K562 (cell line): Measurements from ENCODE around the gene ERMARD. TPM values are rescaled to one million over a fixed set of nuclear protein-coding genes. Genes with fewer than 3 reads are reported as not detected.

Experiments
- ATAC-seq: fragments of 200-7000 bp; cut with Tn5 transposase; 3 replicates; pipeline ENCODE4 v1.9.1; 2020; ENCODE audit warnings: moderate library complexity
- BruUV-seq: library from RNA; stranded (reverse); fragments of 400-500 nt; replicated peaks from 2 replicates; lab custom pipeline; 2021; lab: Mats Ljungman, UMichigan
- CTCF ChIA-PET: fragments of 300-600 bp; formaldehyde crosslinking; extraction: SDS; loops from one replicate; lab custom pipeline; 2021; ENCODE audit warnings: low intra/inter-chr PET ratio; lab: Yijun Ruan, JAX
- POLR2A ChIA-PET: fragments of 300-600, 350-650 bp; sonication (Branson Sonifier 250); formaldehyde crosslinking; extraction: SDS; loops from one replicate; lab custom pipeline; 2021; ENCODE audit warnings: antibody characterized with exemption, inconsistent platforms; lab: Yijun Ruan, JAX
- DNase-seq, 4 experiments: peaks; one replicate each; pipeline versions ENCODE4 v3.0.0 to v3.0.0-alpha.2; 2011 to 2018; ENCODE audit warnings: low spot score in 3 of 4, mixed read lengths in 3 of 4; ENCODE audit errors: extremely low read depth in 1 of 4
- FAIRE-seq: peaks from 2 replicates; lab custom pipeline; 2011; peaks lifted over from hg19 to GRCh38; lab: Jason Lieb, UNC
- H2AFZ ChIP-seq: 2 replicates; pipeline ENCODE4 v1.6.0; 2011; ENCODE audit warnings: low read depth, low read length, control low read depth, inconsistent platforms
- H3K27ac ChIP-seq: fragments of 200-600 bp; 3 replicates; pipeline ENCODE4 v1.8.0; 2011; ENCODE audit warnings: low read depth, mild to moderate bottlenecking, control low read depth, inconsistent platforms, low read length, moderate library complexity, mixed read lengths; ENCODE audit errors: extremely low read depth
- H3K27me3 ChIP-seq, 2 experiments: fragments of 300-600 bp in 1 of 2; 2 replicates in 1 of 2; 3 replicates in 1 of 2; pipeline versions ENCODE4 v1.6.0 to v1.8.0; 2011; ENCODE audit warnings: inconsistent platforms in 2 of 2, low read length in 2 of 2, mild to moderate bottlenecking in 1 of 2, mixed read lengths in 1 of 2, moderate library complexity in 1 of 2; ENCODE audit not compliant: control insufficient read depth in 2 of 2, insufficient read depth in 2 of 2
- H3K36me3 ChIP-seq: fragments of 300-600 bp; 3 replicates; pipeline ENCODE4 v1.8.0; 2011; ENCODE audit warnings: mild to moderate bottlenecking, low read length, inconsistent platforms; ENCODE audit not compliant: control insufficient read depth, insufficient read depth
- H3K4me1 ChIP-seq, 2 experiments: fragments of 200-600 bp in 1 of 2; replicated peaks in 1 of 2; 2 replicates in 1 of 2; 3 replicates in 1 of 2; pipeline versions ENCODE4 v1.5.1 to v1.8.0; 2011; ENCODE audit warnings: inconsistent platforms in 2 of 2, low read length in 2 of 2, mild to moderate bottlenecking in 1 of 2, mixed read lengths in 1 of 2, moderate library complexity in 1 of 2; ENCODE audit not compliant: control insufficient read depth in 2 of 2, insufficient read depth in 2 of 2
- H3K4me2 ChIP-seq: 2 replicates; pipeline ENCODE4 v1.6.1; 2011; ENCODE audit warnings: low read length, control low read depth, inconsistent platforms, mixed read lengths; ENCODE audit not compliant: insufficient read depth
- H3K4me3 ChIP-seq: fragments of 200-600 bp; sonication (generic), shearing (Covaris generic); 2 replicates; pipeline ENCODE4 v1.5.1; 2016; ENCODE audit warnings: control low read depth, inconsistent platforms
- H3K79me2 ChIP-seq: fragments of 200-600 bp; 3 replicates; pipeline ENCODE4 v1.8.0; 2011; ENCODE audit warnings: low read length, inconsistent platforms; ENCODE audit not compliant: control insufficient read depth, insufficient read depth
- H3K9ac ChIP-seq, 2 experiments: 2 replicates each; pipeline versions ENCODE4 v1.6.0 to v1.6.1; 2011; ENCODE audit warnings: low read depth in 2 of 2, low read length in 2 of 2, control low read depth in 1 of 2, inconsistent platforms in 1 of 2, mild to moderate bottlenecking in 1 of 2, mixed read lengths in 1 of 2; ENCODE audit not compliant: insufficient read depth in 1 of 2
- H3K9me1 ChIP-seq: one replicate; pipeline ENCODE4 v1.6.0; 2011; ENCODE audit warnings: inconsistent platforms, mild to moderate bottlenecking, low read length, moderate library complexity; ENCODE audit not compliant: control insufficient read depth, insufficient read depth
- H3K9me3 ChIP-seq: replicated peaks from 2 replicates; pipeline ENCODE4 v1.5.1; 2011; ENCODE audit warnings: low read depth, low read length, inconsistent platforms; ENCODE audit not compliant: control insufficient read depth, insufficient read depth
- H4K20me1 ChIP-seq: replicated peaks from 2 replicates; pipeline ENCODE4 v1.6.1; 2011; ENCODE audit warnings: low read length, inconsistent platforms, mixed read lengths; ENCODE audit not compliant: control insufficient read depth, insufficient read depth
- ATF7 ChIP-seq: fragments of 450-650 bp; IDR thresholded peaks from 2 replicates; pipeline ENCODE4 v1.7.1; 2014; ENCODE audit warnings: mild to moderate bottlenecking, moderate library complexity
- BRF2 ChIP-seq: IDR thresholded peaks from 3 replicates; pipeline ENCODE4 v1.6.1; 2011; ENCODE audit warnings: borderline replicate concordance, mild to moderate bottlenecking; ENCODE audit not compliant: insufficient read length, insufficient read depth
- CTCF ChIP-seq, 3 experiments: IDR thresholded peaks in 2 of 3; conservative IDR thresholded peaks in 1 of 3; 2 replicates each; pipeline ENCODE4 v1.5.1; 2011 to 2012; ENCODE audit warnings: low read length in 3 of 3, mild to moderate bottlenecking in 3 of 3, control low read depth in 2 of 3, improper control_type of control experiment in 1 of 3, inconsistent platforms in 1 of 3, low read depth in 1 of 3, mixed read lengths in 1 of 3, moderate library complexity in 1 of 3; ENCODE audit not compliant: insufficient read depth in 2 of 3
- NBN ChIP-seq: fragments of 450-650 bp; IDR thresholded peaks from 2 replicates; pipeline ENCODE4 v1.6.1; 2016; ENCODE audit warnings: low read depth, mild to moderate bottlenecking
- NR2F6 ChIP-seq: fragments of 450-650 bp; formaldehyde crosslinking; IDR thresholded peaks from 2 replicates; pipeline ENCODE4 v1.4.0; 2020; ENCODE audit warnings: mild to moderate bottlenecking
- PML ChIP-seq: IDR thresholded peaks from 2 replicates; pipeline ENCODE4 v1.6.1; 2012; ENCODE audit warnings: low read length, inconsistent platforms
- POLR2G ChIP-seq: fragments of 200-400 bp; formaldehyde crosslinking; IDR thresholded peaks from 2 replicates; pipeline ENCODE4 v1.6.1; 2017; ENCODE audit warnings: low read depth, mild to moderate bottlenecking, antibody characterized with exemption, low read length, moderate library complexity
- SAFB ChIP-seq: fragments of 200-400 bp; formaldehyde crosslinking; IDR thresholded peaks from 2 replicates; pipeline ENCODE4 v1.6.1; 2017; ENCODE audit warnings: low read depth, low read length, borderline replicate concordance
- SAFB2 ChIP-seq: fragments of 200-400 bp; formaldehyde crosslinking; IDR thresholded peaks from 2 replicates; pipeline ENCODE4 v1.6.1; 2018; ENCODE audit warnings: borderline replicate concordance, low read length, low read depth, moderate library complexity; ENCODE audit not compliant: severe bottlenecking
- SMAD3 ChIP-seq: fragments of 450-650 bp; formaldehyde crosslinking; conservative IDR thresholded peaks from 2 replicates; pipeline ENCODE4 v1.4.0; 2020; ENCODE audit warnings: mild to moderate bottlenecking
- TCFL5 ChIP-seq: fragments of 250-450 bp; sonication (Bioruptor Pico); conservative IDR thresholded peaks from 2 replicates; pipeline ENCODE4 v1.6.1; 2021; ENCODE audit warnings: mild to moderate bottlenecking, moderate library complexity, matching md5 sums
- TSC22D4 ChIP-seq: fragments of 450-650 bp; IDR thresholded peaks from 2 replicates; pipeline ENCODE4 v1.6.1; 2016; ENCODE audit warnings: missing genetic modification characterization, missing biosample characterization, control low read depth
- ZNF699 ChIP-seq: fragments of 250-450 bp; sonication (Bioruptor Pico); IDR thresholded peaks from 2 replicates; pipeline ENCODE4 v1.8.0; 2021; ENCODE audit warnings: mild to moderate bottlenecking, moderate library complexity; ENCODE audit not compliant: insufficient replicate concordance
- ZNF830 ChIP-seq: fragments of 250-450 bp; sonication (Bioruptor Pico); IDR thresholded peaks from 2 replicates; pipeline ENCODE4 v1.5.0; 2021; ENCODE audit warnings: mild to moderate bottlenecking
- WGBS: fragments of 100-300 bp; shearing (Covaris generic); methylation state at CpG from one replicate; pipeline ENCODE4 v1.1.6; 2016; ENCODE audit warnings: low coverage, mixed read lengths; ENCODE audit not compliant: insufficient coverage; ENCODE audit errors: missing lambda C conversion rate; 5-methylcytosine and 5-hydroxymethylcytosine counted together
- in situ Hi-C: fragments of 300-500 bp; cut with MboI; formaldehyde crosslinking; loops from 4 replicates; pipeline ENCODE4 v1.15.0; 2018; ENCODE audit warnings: inconsistent platforms, mixed read lengths
- intact Hi-C: fragments of 100-400 bp; cut with micrococcal nuclease; formaldehyde crosslinking; loops from 2 replicates; pipeline ENCODE4 v1.14.2; 2022
- polyA plus RNA-seq, 8 experiments: library from polyadenylated mRNA; depleted of rRNA in 4 of 8; stranded (reverse) in 5 of 8; unstranded in 3 of 8; fragments of >200 nt; fragmentation: Nextera tagmentation in 2 of 8; fragmentation: Illumina TruSeq in 1 of 8; extraction: Ambion mirVana in 2 of 8; extraction: Trizol in 1 of 8; gene quantifications; 2 replicates each; pipeline versions ENCODE4 v1.2.1 to v1.2.3, GENCODE V29; 2011 to 2014; ENCODE audit warnings: inconsistent platforms in 1 of 8, missing spikeins in 1 of 8
- total RNA-seq, 7 experiments: library from RNA; depleted of rRNA in 6 of 7; stranded (reverse); fragments of >200 nt in 6 of 7; fragmentation: Illumina TruSeq in 2 of 7; extraction: Trizol in 2 of 7; gene quantifications; 2 replicates each; pipeline versions ENCODE4 v1.2.1 to v1.2.3, GENCODE V29; 2011 to 2021; ENCODE audit warnings: low replicate concordance in 1 of 7

Gene ERMARD
- total and polyA plus RNA-seq, 9 of the 15 experiments (the other 6 are each of a cell fraction or from before 2014, with no cell fraction given), result 14.5 to 68.6 (median 27.7) TPM

GRCh38 chr6:169820358-169820757, 68.9 kb downstream of the ERMARD start (continued):
- TF ChIP-seq CTCF (IDR thresholded peaks at IDR 0.05 in 2 of 3, conservative IDR thresholded peaks at IDR 0.05 in 1 of 3; ENCODE audit: insufficient read depth in 2 of 3, low read depth in 1 of 3, low read length in 3 of 3) (no peak), ATF7 (no peak), TCFL5 (CRISPR knock-in tag) (no peak), ZNF699 (CRISPR knock-in tag) (no peak), SAFB2 (no peak), SAFB (no peak), BRF2 (no peak), TSC22D4 (tag) (no peak)

GRCh38 chr6:169824021-169824420, 72.6 kb downstream of the ERMARD start:
- WGBS, result 1% methylated on average over 9 of the region's 9 CpGs
- DNase-seq (no peak), FAIRE-seq (no peak), ATAC-seq (no peak)
- Histone ChIP-seq H3K79me2 (no peaks in the 10 kb centered on the region), H3K9me3 (no peaks in the 10 kb centered on the region), H3K36me3 (no peaks in the 10 kb centered on the region), H3K27ac (no peak overlapping the region), H3K9ac (no peak overlapping the region), H3K4me2 (no peak overlapping the region), H3K4me1 (no peaks in the 10 kb centered on the region), H4K20me1 (0 out of 2 replicates have a peak, but pooled peaks cover 5% of the 10 kb centered on the region), H3K27me3 (peaks cover 6 to 36% of the 10 kb centered on the region in 2 experiments; a peak in 3 of 5 replicates), H3K4me3 (no peak overlapping the region), H3K9me1 (no peaks in the 10 kb centered on the region), H2AFZ (no peak overlapping the region)
- ChIA-PET POLR2A (no interaction called here), CTCF (no interaction called here)
- in situ Hi-C loops, result no loop called here
- no TSS peak for BruUV-seq
- intact Hi-C loops, result no loop called here
- no peak for TF ChIP-seq SMAD3
- no peak for TF ChIP-seq NR2F6 (CRISPR knock-in tag)
- no peak for TF ChIP-seq POLR2G
- no peak for TF ChIP-seq ZNF830
- TF ChIP-seq PML, result no peak
- no peak for TF ChIP-seq NBN
